Spinal cord (tissue), 10 donors: ENCODE results near the gene CDH23. TPM values are rescaled to one million over a fixed set of nuclear protein-coding genes. Genes with fewer than 3 reads are reported as not detected.

Source experiments
- DNase-seq, 6 donors: peaks; one replicate each; pipeline versions ENCODE4 v3.0.0 to v3.0.0-alpha.2; 2013 to 2015; ENCODE audit warnings: low spot score in 6 of 6, low read depth in 4 of 6
- H3K27ac ChIP-seq: one replicate; pipeline ENCODE4 v1.5.1; 2013; ENCODE audit warnings: low read depth, low read length, control low read depth
- H3K27me3 ChIP-seq: one replicate; pipeline ENCODE4 v1.6.1; 2013; ENCODE audit warnings: low read length; ENCODE audit not compliant: control insufficient read depth, insufficient read depth
- H3K36me3 ChIP-seq: one replicate; pipeline ENCODE4 v1.6.1; 2013; ENCODE audit warnings: low read length; ENCODE audit not compliant: control insufficient read depth, insufficient read depth
- H3K4me1 ChIP-seq: one replicate; pipeline ENCODE4 v1.6.1; 2013; ENCODE audit warnings: low read length; ENCODE audit not compliant: control insufficient read depth, insufficient read depth
- H3K4me3 ChIP-seq: one replicate; pipeline ENCODE4 v1.5.1; 2013; ENCODE audit warnings: low read depth, low read length, control low read depth
- H3K9me3 ChIP-seq: one replicate; pipeline ENCODE4 v1.6.1; 2013; ENCODE audit warnings: low read length; ENCODE audit not compliant: control insufficient read depth, insufficient read depth
- WGBS: methylation state at CpG from one replicate; pipeline ENCODE4 v1.1.5; 2013; ENCODE audit warnings: missing lambda C conversion rate; ENCODE audit not compliant: insufficient coverage; 5-methylcytosine and 5-hydroxymethylcytosine counted together
- polyA plus RNA-seq, 2 donors: library from polyadenylated mRNA; unstranded; fragments of 120-200 nt; gene quantifications; one replicate each; pipeline ENCODE4 v1.2.1, GENCODE V29; 2013; ENCODE audit not compliant: insufficient read length in 2 of 2
- total RNA-seq, 2 donors: library from RNA; depleted of rRNA in 1 of 2; stranded (reverse); fragments of 120-200 nt in 1 of 2; fragments of >200 nt in 1 of 2; gene quantifications; one replicate each; pipeline versions ENCODE4 v1.2.3 to v1.2.4, GENCODE V29; 2013 to 2014
- donor health status: healthy.

CDH23 gene
- total and polyA plus RNA-seq, 4 donors = 15.6 to 24.2 (median 19.0) TPM

DNA sequence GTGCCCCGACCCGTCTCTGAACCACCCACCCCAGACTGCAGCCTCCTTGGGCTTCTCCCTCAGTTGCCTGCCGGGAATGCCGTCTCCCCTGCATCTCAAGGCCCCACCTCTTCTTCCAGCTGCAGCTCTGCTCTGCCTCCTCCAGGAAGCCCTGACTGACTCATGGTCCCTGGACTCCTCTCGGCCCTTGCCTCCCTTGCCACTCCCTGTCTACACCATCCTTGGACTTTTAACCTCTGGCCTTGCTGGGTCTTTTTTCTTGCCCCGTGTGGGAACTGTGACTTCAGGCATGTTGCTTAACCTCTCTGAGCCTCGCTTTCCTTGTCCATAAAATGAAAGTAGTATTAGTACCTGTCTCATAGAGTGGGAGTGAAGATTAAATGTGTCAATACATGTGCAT lies 266.6 kb downstream of the CDH23 start:
- Histone ChIP-seq H3K4me1 (peaks cover 12% of the 10 kb centered on the region), H3K36me3 (no peaks in the 10 kb centered on the region), H3K9me3 (no peaks in the 10 kb centered on the region), H3K4me3 (no peak overlapping the region), H3K27me3 (peaks cover 2% of the 10 kb centered on the region), H3K27ac (no peak overlapping the region)
- 93% methylated on average over 5 of the region's 7 CpGs for WGBS
- DNase-seq = no peak

DNA sequence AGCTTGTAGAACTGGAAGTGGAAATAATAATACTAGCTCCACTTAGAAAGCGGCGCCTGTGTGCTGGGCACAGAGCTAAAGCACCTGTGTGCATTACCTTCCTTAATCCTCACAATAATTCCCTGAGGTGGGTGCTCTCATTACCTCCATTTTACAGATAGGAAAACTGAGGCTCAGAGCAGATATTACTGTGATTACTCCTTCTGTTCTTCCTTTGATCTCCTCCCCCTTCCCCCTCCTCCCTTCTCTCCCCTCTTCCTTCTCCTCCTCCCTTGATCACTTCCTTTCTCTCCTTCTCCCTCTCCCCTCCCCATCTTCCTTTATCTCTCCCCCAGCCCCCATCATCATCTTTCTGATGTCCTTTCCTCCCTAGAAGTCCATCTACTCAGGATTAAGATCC lies 267.9 kb downstream of the CDH23 start:
- no peaks in the 10 kb centered on the region for H3K9me3 ChIP-seq
- DNase-seq = no peak
- 44% methylated on average over 2 of the region's 2 CpGs for WGBS
- no peak overlapping the region for H3K4me3 ChIP-seq
- peaks cover 2% of the 10 kb centered on the region for H3K27me3 ChIP-seq
- no peaks in the 10 kb centered on the region for H3K36me3 ChIP-seq
- H3K27ac ChIP-seq = no peak overlapping the region
- H3K4me1 ChIP-seq = peaks cover 9% of the 10 kb centered on the region

DNA sequence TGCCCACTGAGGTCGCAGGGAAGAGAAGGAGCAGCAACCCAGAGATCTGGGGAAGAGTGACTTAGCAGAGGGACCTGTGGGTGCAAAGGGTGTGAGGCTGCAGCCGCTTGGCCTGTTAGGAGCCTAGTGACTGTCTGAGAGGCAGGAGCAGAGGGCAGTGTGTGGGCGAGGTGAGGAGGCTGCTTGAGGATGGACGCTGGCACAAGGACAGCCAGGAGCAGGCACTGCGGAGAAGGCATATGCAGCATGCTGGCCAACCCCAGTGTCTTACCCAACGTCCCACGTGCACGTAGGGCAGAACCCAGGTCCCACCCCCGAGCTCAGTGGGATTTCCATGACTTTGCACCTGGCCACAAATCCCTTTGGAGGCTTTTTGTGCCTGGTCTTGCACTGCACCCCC lies 268.7 kb downstream of the CDH23 start:
- 72% methylated on average over 9 of the region's 9 CpGs for WGBS
- H3K4me3 ChIP-seq = no peak overlapping the region
- H3K4me1 ChIP-seq = peaks cover 9% of the 10 kb centered on the region
- H3K36me3 ChIP-seq = no peaks in the 10 kb centered on the region
- H3K27ac ChIP-seq = no peak overlapping the region
- no peak for DNase-seq
- peaks cover 2% of the 10 kb centered on the region for H3K27me3 ChIP-seq
- H3K9me3 ChIP-seq = no peaks in the 10 kb centered on the region

DNA sequence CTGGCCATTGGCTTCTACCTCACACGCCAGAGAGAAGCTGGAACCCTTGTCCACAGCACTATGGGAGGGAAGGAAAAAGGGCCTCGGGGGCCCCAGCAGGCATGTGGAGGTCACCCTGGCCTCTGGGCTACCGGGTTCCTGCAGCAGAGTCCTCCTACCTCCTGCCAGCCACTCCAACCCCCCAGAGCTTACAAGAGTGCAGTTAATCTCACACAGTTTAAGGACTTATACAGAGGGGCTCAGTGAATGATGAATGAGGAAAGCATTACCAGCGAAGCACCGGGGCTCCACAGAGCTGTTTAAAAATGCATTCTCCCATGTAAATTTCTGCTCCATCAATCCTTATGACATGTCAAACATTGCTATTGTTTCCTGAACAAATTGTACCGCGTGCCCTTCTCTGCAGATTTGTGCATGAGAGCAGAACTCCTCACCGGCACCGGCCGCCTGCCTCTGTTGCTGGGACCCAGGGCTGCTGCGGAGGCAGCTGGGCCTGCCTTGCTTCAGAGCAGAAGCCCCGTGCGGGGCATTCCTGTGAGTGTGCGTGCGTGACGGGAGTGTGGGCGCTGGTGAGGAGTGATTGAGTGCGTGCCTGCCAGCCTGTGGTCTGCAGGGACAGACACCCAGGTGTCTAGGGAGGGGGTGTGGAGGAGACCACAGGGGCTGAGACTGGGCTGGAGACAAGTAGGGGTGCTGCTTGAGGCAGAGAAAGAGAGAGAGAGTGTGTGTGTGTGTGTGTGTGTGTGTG lies 270.1 kb downstream of the CDH23 start:
- Histone ChIP-seq H3K27ac (no peak overlapping the region), H3K4me3 (no peak overlapping the region)
- DNase-seq = peak in 1 of 6 donors; percentile 74

DNA sequence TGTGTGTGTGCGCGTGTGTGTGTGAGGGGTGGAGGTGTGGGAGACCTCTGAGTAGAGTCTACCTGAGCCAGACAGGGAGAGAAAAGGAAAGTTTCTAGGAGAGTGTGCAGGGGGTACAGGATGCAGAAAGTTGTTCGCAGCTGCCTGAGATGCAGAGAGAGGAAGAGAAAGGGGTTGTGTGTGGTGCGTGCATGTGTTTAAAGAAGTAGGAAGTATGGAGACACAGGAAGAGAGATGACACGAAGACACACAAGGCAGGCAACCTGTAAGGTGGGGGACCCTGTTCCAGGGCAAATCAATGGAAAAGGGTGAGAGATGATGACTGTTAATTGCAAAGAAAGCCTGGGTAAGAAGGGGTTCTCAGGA lies 270.6 kb downstream of the CDH23 start:
- Histone ChIP-seq H3K4me3 (no peak overlapping the region), H3K4me1 (peaks cover 9% of the 10 kb centered on the region), H3K27ac (no peak overlapping the region), H3K36me3 (no peaks in the 10 kb centered on the region), H3K27me3 (peaks cover 2% of the 10 kb centered on the region), H3K9me3 (no peaks in the 10 kb centered on the region)
- no peak for DNase-seq
- WGBS = 50% methylated on average over 5 of the region's 5 CpGs

More for the DNA sequence above, 270.1 kb downstream of the CDH23 start:
- Histone ChIP-seq H3K27me3 (peaks cover 2% of the 10 kb centered on the region), H3K36me3 (no peaks in the 10 kb centered on the region), H3K9me3 (no peaks in the 10 kb centered on the region), H3K4me1 (peaks cover 9% of the 10 kb centered on the region)
- 41% methylated on average over 15 of the region's 18 CpGs for whole genome bisulfite sequencing

DNA sequence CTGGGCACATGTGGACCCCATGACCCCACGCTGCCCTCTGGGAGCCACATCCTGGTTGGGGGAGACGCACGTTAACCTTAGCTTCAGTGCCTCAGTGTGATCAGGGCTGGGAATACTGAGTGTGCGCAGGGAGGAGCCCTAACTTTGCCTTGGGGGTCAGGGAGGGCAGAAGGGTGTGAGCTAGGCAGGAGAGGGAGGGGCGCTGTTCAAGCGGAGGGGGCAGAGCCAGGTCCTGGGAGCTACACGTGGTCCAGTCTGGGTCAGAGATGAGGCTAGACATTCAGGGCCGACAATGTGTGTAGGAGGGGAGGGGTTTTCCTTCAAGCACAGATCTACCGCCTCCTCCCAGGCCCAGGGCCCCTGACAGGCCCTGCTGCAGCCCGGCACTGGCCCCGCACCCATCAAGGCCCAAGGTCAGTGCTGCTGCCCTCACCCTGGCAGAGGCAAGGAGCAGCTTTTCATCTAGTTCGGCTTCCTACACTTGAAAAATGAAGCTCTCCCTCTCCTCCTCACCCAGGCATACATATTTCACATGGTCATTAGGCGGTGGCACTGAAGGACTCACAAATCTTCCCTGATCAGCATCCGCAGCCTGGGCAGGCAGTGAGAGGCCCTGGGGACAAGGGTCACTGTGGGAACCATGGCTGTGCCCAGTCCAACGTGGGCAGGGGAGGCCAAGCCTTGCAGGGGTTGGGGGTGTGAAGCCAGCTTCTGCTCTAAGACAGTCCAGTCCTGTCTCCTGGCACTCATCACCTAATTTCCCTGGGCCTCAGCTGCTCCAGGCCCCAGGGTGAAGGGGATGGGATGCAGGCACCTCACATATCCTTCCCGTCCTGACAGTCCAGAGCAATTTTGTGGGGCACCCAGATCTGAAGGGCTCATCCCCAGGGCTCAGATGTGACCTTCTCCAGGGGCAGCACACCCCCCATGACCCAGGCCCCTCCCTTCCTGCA lies 275.6 kb downstream of the CDH23 start:
- DNase-seq = peak in 1 of 6 donors; percentile 36
- WGBS = 71% methylated on average over 14 of the region's 16 CpGs
- no peaks in the 10 kb centered on the region for H3K27me3 ChIP-seq

DNA sequence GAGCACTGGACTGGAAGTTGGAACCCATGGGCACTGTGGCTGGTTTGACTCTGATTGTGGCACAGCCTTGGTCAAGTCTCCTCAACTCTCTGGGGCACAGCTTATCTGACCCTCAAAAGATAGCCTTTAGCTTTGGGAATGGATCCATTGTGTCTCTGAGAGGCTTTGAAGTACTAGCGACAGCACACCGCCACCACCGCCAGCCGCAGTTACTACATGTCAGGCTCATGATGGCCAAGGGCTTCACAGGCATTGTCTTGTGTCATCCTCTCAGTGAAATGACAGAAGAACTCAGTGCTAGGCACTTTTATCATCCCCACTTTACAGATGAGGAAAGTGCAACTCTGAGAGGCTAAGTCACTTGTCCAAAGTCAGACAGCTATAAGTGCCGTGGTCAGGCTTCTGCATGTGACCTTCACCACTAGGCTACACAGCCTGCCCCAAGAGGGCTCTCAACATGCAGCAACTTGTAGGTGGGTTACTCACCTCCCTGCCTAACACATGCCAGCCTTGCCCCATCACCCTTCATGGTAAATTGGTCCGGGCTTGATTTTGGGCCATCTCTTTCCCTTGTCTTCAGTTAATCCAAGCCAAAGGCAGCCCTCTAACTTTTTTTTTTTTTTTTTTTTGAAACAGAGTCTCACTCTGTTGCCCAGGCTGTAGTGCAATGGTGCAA lies 278.7 kb downstream of the CDH23 start:
- Histone ChIP-seq H3K4me3 (no peak overlapping the region), H3K27ac (no peak overlapping the region), H3K27me3 (no peaks in the 10 kb centered on the region), H3K9me3 (no peaks in the 10 kb centered on the region), H3K4me1 (no peaks in the 10 kb centered on the region), H3K36me3 (peaks cover 12% of the 10 kb centered on the region)
- no peak for DNase-seq
- WGBS = 96% methylated on average over 5 of the region's 6 CpGs

More for the DNA sequence above, 275.6 kb downstream of the CDH23 start:
- Histone ChIP-seq H3K27ac (no peak overlapping the region), H3K4me1 (no peaks in the 10 kb centered on the region), H3K4me3 (no peak overlapping the region), H3K36me3 (peaks cover under 1% of the 10 kb centered on the region), H3K9me3 (no peaks in the 10 kb centered on the region)

DNA sequence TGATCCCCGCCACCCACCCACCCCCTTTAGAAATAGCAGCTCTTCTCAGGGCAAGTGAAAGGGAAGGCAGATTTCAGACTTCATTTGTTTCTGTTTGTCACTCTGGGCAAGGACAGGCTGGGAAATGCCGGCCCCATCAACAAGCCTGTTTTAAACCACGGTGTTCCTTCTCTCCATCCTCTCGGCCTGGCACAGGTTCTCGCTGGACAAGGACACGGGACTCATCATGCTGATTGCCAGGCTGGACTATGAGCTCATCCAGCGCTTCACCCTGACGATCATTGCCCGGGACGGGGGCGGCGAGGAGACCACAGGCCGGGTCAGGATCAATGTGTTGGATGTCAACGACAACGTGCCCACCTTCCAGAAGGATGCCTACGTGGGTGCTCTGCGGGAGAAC lies 280.5 kb downstream of the CDH23 start:
- Histone ChIP-seq H3K36me3 (peaks cover 12% of the 10 kb centered on the region), H3K9me3 (no peaks in the 10 kb centered on the region), H3K27me3 (no peaks in the 10 kb centered on the region), H3K27ac (no peak overlapping the region), H3K4me1 (no peaks in the 10 kb centered on the region), H3K4me3 (no peak overlapping the region)
- no peak for DNase-seq
- WGBS = 90% methylated on average over 16 of the region's 17 CpGs

DNA sequence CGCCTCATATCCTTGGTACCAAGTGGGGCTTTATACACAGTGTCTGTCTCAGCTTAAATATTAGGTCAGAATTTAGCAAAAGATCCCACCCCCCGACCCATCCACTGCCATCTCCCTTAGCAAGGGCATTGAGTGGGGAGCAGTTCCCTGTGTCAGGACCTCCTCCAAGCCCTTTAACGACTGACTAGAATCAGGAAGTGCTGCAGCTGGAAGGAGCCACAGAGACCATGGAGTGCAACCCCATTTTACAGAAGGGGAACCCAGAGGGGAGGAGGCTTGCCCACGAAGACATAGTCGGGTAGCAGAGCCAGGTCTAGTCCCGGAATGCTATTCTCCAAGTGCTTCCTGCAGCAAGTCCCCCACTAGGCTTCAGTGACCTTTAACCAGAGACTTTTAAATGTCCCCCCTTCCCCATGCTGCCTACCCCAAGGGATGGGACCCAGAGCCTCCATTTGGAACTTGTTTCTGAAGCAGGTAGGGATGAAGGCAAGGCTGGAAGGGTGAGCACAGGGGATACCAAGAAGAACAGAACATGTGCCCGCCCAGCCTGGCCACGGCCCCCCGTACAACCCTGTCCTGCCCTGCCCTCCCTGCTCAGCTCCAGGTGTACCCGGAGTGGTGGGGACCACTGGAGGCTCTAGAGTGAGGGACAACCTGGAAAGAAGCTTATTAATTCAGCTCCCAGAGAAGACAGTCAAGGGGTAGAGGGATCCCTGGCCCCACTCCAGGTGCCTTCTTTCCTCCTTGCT lies 281.5 kb downstream of the CDH23 start:
- DNase-seq = no peak
- no peak overlapping the region for H3K4me3 ChIP-seq
- no peaks in the 10 kb centered on the region for H3K27me3 ChIP-seq
- WGBS = 94% methylated on average over 8 of the region's 10 CpGs
- peaks cover 12% of the 10 kb centered on the region for H3K36me3 ChIP-seq
- no peak overlapping the region for H3K27ac ChIP-seq
- no peaks in the 10 kb centered on the region for H3K9me3 ChIP-seq
- H3K4me1 ChIP-seq = peaks cover 2% of the 10 kb centered on the region
